Measurements from ENCODE around the gene PCNT.
"Not testable (repeated sequence)": the region's sequence is repeated elsewhere in the genome, so short reads cannot be mapped to it uniquely, and the experiment has no call there.

Gene PCNT

DNA sequence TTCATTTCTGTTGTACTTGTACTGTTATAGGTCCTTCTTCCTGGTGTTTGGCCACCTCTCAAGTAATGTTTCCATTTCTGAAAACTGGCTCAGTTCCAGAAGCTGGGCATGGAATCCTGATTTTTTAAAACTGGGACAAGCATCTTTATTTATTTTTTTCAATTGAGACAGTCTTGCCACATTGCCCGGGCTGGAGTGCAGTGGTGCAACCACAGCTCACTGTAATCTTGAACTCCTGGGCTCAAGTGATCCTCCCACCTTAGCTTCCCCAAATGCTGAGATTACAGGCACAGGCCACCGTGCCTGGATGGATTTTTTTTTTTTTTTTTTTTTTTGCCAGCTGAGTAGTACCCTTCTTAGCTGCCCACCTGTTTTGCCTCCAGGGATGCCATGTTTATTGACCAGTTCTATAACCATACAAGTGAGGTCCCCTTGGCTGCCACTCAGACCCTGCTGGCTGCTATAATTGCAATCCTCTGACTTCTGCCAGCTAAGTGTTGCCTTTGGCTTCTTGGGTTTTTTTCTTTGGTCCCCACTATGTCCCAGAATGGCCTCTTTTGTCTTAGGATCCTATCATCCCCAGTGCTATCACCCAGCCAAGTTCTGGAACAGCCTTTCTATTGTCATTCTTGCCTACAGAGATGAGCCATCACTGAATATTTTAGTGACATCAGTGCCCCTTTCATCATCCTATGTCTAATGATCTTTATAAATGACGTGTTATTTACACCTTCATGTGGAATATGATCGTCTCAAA lies 130.9 kb downstream of the PCNT start:
- DNase-seq (ENCODE audit: low read depth, low spot score): no peak
- no peak overlapping the region for H3K4me3 ChIP-seq (ENCODE audit: low read length)

DNA sequence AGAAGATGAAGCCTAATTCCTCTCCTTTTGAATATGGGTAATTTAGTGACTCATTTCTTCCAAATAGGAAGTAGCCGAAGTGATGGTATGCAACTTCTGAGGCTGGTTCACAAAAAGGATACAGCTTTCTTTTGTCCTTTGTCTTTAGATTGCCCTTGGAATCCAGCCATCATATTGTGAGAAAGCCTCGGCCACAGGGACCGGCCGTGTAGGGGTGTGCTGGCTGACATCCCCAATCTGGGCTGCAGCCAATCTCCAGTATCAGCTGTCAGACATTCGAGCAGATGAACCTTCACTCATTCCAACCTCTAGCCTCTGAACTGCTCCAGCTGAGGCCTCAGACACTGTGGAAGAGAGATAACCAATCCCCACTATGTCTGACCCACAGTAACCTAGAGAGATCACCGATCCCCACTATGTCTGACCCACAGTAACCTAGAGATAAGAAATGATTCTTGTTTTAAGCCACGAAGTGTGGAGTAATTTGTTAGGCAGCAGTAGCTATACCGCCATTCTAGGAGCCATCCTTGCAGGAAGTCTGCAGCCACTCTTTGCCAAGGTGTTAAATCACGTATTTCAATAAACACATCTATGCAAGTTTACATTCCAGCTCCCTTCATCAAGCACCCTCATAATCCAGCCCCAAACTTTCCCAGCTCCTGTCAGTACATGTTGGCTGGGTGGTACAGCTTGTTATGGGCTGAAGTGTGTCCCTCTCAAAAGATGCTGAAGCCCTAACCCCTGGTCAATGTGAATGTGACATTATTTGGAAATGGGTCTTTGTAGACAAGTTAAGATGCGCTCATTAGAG lies 131.8 kb downstream of the PCNT start:
- no peak for DNase-seq (ENCODE audit: low read depth, low spot score)
- H3K4me3 ChIP-seq (ENCODE audit: low read length): no peak overlapping the region

DNA sequence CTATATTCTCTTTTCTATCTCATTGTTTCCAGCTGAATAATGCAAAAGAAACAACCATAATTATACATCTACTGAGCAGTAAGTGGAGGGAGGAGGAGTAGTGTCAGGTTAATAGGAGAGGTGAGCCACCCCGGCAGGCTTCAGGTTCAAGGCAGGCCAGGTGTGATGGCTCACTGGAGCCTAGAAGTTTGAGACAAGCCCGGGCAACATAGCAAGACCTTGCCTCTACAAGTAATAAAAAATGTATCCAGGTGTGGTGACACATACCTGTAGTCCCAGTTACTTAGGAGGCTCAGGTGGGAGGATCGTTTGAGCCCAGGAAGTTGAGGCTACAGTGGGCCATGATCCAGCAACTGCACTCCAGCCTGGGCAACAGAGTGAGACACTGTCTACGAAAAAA lies 132.8 kb downstream of the PCNT start:
- no peak overlapping the region for H3K4me3 ChIP-seq (ENCODE audit: low read length)
- DNase-seq (ENCODE audit: low read depth, low spot score): no peak

DNA sequence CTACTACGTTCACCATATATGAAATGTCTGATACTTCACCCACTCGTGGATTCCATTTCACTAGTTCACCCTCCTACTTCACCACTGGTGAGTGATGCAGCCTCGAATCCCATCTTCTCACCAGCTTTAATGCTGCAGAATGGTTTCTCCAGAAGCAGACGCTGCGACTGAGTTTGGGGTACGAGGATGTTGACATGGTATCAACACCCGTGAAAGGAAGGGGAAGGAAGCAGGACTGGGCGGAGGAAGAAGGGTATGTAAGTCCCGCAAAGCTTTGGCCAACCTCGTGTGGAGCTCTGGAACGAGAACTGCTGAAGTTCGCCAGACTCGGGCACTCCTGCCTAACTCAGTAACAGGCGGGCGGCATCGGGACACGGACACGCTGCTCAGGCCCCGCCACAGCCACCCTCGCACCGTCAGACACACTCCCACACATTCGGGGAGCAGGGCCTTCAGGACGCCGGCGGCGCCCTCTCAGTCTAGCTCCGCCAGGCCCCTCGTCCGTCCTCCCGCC lies 133.9 kb downstream of the PCNT start:
- peak overlapping the region; percentile 66 for H3K4me3 ChIP-seq (ENCODE audit: low read length)
- peak; percentile 5 for DNase-seq (ENCODE audit: low read depth, low spot score)

DNA sequence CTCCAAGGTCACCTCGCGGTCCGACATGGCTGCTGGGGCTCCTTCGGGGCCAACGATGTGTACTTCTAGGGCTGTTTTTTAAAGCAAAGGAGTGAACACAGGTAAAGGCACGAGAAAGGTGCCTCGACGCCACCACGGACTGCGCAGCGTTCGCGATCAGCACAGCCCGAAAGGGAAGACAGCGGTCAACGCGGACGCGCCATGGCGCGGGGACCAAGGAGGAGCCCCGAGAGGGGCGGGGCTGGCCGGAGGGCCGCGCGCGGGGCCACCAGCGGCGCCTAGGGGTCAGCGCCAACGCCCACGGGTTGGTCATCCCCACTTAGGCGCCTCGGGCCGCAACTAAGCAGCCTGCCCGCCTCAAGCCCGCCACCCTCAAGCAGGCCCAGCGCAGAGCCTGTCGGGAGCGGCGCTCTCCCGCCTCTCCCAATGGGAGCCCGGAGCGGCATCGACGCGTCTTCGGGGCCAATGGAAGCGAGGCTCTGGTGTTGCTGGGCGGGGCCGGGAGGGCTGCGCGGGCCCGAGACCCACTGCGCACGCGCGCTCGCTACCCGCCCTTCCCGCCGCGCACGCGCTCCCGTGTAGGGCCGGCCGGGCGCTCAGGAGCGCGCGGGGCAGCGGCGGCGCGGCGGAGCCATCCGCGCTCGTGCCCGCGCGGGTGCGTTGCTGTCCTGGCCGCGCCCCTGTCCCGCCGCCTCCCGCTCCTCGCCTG lies 134.5 kb downstream of the PCNT start, which contains the start of gene DIP2A:
TSS of gene DIP2A (plus strand) at position 577 of the 709 bp plus-strand sequence. CDS start 241 bp downstream, outside the sequence.
- DNase-seq (ENCODE audit: low read depth, low spot score): peak; percentile 93

DNA sequence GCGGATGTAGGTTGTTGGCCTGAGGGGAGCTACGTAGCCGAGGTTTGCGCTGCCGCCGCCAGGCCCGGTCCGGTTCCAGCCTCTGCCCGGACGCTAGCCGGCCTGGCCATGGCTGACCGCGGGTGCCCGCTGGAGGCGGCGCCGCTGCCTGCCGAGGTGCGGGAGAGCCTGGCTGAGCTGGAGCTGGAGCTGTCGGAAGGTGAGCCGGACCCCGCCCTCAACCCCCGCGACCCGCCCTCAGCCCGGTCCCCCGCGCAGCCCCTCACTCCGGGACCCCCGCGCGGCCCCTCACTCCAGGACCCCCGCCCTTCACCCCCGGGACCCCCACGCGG lies 135.0 kb downstream of the PCNT start:
- DNase-seq (ENCODE audit: low read depth, low spot score): no peak
- peak overlapping the region; percentile 59 for H3K4me3 ChIP-seq (ENCODE audit: low read length)

More for the DNA sequence above, 134.5 kb downstream of the PCNT start, which contains the start of gene DIP2A:
- peak within 1 kb of the TSS; percentile 66 for H3K4me3 ChIP-seq (ENCODE audit: low read length)

DNA sequence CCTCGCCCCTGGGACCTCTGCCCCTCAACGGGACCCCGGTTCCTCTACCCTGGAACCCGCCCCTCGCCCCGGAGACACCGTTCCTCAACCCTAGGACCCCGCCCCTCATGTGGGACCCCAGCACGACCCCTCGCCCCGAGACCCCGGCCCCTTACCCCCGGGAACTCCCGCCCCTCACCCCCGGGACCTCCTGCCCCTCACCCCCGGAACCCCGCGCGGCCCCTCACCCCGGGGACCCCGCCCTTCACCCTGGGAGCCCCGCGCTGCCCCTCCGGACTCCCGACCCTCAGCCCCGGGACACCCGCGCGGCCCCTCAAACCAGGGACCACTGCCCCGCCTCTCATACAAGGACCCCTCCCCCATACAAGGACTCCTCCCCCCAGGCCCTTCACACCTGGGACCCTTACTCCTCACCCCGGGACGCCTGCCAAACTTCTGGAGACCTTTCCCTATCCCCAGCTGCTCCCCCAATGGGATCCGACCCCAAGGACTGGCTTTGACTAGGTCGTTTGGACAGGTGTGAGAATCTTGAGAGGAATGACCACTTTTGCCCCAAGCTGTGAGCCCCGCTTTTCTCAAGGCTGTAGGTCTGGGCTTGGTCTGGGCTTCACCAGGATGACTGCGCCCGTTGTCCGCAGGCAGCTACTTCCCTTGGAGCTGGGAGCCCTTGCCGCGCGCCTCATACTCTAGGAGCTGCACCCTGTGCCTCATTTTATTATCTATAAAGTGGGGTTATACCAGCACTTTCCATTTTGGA lies 135.6 kb downstream of the PCNT start:
- no peak for DNase-seq (ENCODE audit: low read depth, low spot score)
- peak overlapping the region; percentile 59 for H3K4me3 ChIP-seq (ENCODE audit: low read length)

DNA sequence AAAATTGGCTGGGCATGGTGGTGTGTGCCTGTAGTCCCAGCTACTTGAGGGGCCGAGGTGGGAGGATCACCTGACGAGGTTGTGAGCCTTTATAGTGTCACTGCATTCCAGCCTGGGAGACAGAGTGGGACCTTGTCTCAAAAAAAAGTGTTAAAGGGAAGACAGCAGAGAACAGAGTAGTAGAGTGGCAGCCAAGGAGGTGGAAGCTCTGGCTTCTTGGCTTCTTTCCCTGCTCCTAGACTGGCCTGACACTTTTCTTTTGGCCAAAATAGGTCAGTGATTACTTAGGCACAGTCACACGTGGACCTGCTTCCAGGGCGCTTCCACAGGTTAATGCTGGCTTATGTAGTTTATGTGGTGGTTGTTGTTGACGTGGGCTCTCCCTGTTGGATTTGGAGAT lies 138.0 kb downstream of the PCNT start:
- no peak overlapping the region for H3K4me3 ChIP-seq (ENCODE audit: low read length)
- DNase-seq (ENCODE audit: low read depth, low spot score): no peak

DNA sequence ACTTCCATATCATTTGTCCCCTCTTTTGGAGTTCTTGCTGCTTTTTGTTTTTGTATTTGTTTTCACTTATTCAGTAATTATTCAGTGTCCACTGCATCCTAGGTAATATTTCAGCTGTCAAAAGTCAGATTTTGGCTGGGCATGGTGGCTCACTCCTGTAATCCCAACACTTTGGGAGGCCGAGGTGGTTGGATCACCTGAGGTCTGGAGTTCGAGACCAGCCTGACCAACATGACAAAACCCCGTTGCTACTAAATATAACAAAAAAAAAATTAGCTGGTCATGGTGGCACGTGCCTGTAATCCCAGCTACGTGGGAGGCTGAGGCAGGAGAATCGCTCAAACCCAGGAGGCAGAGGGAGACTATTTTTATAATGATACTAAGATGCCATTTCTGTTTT lies 141.2 kb downstream of the PCNT start:
- H3K4me3 ChIP-seq (ENCODE audit: low read length); DNase-seq (ENCODE audit: low read depth, low spot score): not testable (repeated sequence)

DNA sequence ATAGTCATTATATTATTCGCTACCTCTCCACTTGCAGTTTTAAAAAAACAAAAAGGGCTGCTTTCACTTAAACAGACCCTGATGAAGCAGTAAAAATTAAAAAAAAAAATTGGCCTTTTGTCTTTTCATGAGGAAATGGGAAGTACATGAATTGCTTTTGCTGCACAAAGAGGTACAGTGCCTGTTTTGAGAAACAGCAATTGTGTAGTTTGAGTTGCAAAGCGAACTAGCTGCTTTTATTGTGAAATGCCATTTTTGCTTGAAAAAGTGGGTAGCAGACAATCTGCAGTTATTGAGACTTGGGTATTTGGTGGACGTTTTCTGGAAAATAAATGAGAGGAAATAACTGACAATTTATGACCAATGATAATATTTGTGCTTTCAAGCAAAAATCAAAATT lies 141.7 kb downstream of the PCNT start:
- H3K4me3 ChIP-seq (ENCODE audit: low read length): no peak overlapping the region
- no peak for DNase-seq (ENCODE audit: low read depth, low spot score)

DNA sequence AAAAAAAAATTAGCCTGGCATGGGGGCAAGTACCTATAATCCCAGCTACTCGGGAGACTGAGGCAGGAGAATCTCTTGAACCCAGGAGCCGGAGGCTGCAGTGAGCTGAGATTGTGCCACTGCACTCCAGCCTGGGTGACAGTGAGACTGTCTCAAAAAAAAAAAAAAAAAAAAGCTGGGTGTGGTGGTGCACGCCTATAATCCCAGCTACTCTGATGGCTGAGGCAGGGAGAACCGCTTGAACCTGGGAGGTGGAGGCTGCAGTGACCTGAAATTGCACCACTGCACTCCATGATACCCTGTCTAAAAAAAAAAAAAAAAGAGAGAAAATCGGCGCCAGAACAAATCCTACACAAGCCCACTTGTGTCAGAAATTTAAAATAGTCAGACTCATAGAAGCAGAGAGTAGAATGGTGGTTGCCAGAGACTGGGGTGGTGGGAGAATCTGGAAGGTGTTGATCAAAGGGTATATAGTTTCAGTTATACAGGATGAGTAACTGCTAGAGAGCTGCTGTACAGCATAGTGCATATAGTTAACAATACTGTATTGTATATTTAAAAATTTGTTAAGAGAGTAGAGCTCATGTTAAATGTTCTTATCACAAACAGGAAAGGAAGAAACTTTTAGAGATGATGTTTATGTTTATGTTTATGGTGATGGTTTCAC lies 144.3 kb downstream of the PCNT start:
- no peak overlapping the region for H3K4me3 ChIP-seq (ENCODE audit: low read length)
- no peak for DNase-seq (ENCODE audit: low read depth, low spot score)

DNA sequence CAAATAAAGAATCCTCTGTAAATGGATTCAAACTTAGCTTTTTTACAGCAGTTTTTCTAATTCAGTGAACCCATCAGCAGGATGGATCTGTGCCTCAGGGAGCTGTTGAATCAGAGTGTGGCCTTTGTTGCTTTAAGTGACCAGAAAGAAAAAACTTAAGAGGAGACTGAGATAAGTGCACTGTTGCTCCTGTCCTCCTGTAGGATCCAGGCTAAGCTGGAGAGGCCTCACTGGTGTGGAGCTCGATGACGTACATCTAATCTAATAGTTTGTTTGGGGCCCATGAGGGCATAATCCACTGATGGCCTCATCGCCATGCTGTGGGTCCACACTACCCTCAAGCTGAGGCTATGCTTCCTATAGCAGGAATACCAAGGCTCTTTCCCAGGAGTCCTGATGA lies 145.3 kb downstream of the PCNT start:
- DNase-seq (ENCODE audit: low read depth, low spot score): no peak
- no peak overlapping the region for H3K4me3 ChIP-seq (ENCODE audit: low read length)

DNA sequence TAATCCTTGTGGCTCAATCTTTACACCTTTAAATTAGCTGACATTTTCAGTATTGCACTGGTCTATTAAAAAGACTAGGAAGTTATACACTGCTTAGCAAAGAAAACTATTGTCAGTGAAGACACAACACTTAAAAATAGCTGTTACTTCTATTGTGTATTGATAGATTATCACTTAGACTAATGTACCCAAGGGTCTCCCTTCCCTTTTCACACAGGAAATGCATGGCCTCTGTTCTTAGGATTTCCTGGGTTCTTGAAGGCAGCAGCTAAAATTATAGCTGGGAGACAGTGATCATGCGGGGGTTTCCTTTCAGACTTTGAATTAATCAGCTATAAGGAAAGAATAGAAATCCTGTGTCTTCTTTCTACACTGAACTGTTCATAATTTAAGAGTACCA lies 147.6 kb downstream of the PCNT start:
- DNase-seq (ENCODE audit: low read depth, low spot score): no peak
- H3K4me3 ChIP-seq (ENCODE audit: low read length): no peak overlapping the region

DNA sequence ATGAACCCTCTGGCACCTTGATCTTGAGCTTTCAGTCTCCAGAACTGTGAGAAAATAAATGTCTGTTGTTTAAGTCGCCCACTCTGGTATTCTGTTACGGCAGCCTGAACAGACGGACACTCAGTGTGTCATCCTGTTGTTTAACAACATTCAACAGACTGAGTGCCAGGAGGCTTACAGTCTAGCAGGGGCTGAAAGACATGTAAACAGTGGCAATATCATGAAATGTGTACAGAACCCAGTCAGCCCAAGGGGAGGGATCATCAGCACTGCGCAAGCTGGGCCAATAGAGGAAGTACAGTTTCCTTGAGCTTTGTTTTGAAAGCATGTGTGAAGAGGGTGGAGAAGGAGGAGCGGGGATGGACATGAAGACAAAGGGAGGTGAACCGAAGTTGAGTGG lies 148.3 kb downstream of the PCNT start:
- DNase-seq (ENCODE audit: low read depth, low spot score): no peak
- H3K4me3 ChIP-seq (ENCODE audit: low read length): no peak overlapping the region

DNA sequence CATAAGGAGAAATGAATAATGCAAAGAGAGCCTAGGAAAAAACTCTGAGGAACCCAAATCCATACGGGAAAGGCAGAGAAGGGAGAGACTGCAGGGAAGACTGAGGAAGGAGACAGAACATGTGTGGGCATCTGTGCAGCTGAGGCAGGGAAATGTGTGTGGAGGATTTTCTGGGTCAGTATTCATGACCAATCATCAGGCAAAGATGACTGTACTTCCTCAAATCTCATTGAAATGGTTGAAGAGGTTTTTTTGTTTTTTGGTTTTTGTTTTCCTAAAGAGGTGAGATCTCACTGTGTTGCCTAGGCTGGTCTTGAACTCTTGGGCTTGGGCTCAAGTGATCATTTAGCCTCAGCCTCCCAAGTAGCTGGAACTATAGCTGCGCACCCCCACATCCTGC lies 150.4 kb downstream of the PCNT start:
- no peak overlapping the region for H3K4me3 ChIP-seq (ENCODE audit: low read length)
- no peak for DNase-seq (ENCODE audit: low read depth, low spot score)

DNA sequence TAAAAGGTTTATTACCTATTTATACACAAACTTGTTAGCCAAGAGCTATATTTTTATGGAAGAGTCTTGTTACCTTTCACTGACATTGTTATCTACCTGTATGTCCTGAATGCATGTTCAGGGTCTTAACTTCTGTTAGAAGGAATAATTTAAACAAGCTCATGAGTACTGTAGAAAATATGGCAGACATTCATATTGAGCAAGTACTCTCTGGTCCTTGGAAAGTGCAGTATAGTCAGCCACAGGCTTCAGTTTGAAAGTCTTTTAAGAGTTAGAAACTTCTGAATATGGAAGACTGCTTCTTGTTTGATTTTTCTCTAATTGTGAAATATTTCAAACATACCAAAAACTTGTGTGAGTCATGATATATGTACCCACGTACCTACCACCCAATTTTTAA lies 151.3 kb downstream of the PCNT start:
- no peak overlapping the region for H3K4me3 ChIP-seq (ENCODE audit: low read length)
- no peak for DNase-seq (ENCODE audit: low read depth, low spot score)

DNA sequence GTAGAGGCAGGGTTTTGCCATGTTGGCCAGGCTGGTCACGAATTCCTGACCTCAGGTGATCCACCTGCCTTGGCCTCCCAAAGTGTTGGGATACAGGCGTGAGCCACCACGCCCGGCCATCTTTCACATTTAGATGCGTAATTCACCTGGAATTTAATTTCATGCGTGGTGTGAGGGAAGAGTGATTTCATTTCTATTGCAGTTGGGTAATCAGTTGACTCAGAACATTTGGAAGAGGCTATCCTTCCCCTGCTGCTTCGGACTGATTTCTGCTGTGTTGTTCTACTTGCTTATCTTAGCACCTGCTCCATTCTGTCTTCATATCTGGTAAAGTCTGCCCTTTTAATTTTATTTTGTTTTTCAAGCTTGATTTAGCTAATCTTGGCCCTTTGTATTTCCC lies 153.8 kb downstream of the PCNT start:
- DNase-seq (ENCODE audit: low read depth, low spot score): no peak
- H3K4me3 ChIP-seq (ENCODE audit: low read length): no peak overlapping the region

DNA sequence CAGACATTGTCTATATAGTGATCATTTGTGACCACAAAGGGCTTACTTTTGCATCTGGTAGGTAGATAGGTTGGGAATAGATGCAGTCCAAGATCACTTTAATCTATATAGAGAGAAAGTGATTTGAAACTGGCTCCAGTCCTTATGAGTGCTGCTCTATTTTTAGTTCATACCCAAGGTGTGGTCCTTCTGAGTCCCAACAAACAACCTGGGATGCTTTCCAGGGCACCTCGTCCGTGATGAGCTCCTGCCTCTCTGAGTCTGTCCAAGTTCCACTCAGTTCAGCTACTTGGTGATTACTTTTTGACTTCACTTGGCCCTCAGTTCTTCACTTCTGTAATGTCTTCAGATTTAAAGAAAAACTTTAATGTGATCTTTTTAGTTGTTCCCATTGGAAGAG lies 155.0 kb downstream of the PCNT start:
- no peak for DNase-seq (ENCODE audit: low read depth, low spot score)
- H3K4me3 ChIP-seq (ENCODE audit: low read length): no peak overlapping the region

DNA sequence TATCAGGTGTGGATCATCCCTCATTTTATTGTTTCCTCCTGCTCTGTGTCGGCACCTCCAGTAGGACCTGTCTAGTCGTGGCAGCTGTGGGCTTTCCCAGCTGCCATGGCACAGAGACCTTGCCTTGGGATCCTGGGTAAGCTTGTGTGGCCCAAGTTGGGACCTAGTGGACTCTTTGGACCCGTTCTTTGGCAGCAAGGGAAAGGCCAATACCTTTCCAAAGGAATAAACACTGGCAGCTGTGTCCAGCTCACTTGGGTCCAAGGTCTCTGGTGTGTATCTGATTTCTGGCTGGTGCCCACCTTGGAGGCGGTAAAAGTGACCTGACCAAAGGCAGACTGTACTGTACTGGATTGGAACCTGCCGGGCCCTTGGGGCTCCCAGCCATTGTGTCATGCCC lies 156.5 kb downstream of the PCNT start:
- H3K4me3 ChIP-seq (ENCODE audit: low read length): no peak overlapping the region
- DNase-seq (ENCODE audit: low read depth, low spot score): no peak

Data from Jurkat, Clone E6-1 (cell line).